GM18873 (cell line): Measurements from ENCODE around the gene FAM236A.
"Not testable (repeated sequence)": the region's sequence is repeated elsewhere in the genome, so short reads cannot be mapped to it uniquely, and the experiment has no call there.

Experiments
- ATAC-seq: cut with Tn5 transposase; IDR thresholded peaks from one replicate; pipeline ENCODE4 v1.9.1; 2021; ENCODE audit warnings: mild to moderate bottlenecking, moderate library complexity, moderate number of reproducible peaks; ENCODE audit not compliant: unreplicated experiment, low FRiP score

Gene FAM236A

GRCh38 chrX:72937906-72938305 is at the start of gene FAM236A:
TSS of gene FAM236A (plus strand) at chrX:72938206. CDS start at chrX:72938263, 57 bp downstream.
- not testable (repeated sequence) for ATAC-seq

- ATAC-seq = not testable (repeated sequence)
These were observed 48.3 kb upstream of the FAM236A start for GRCh38 chrX:72889740-72890139.

GRCh38 chrX:72912315-72912714 is 25.7 kb upstream of the FAM236A start, which contains the start of gene FAM236C:
TSS of gene FAM236C (plus strand) at chrX:72912615. CDS start at chrX:72912715, 100 bp downstream.
- ATAC-seq = not testable (repeated sequence)

GRCh38 chrX:72916096-72916495 is 21.9 kb upstream of the FAM236A start:
- ATAC-seq = not testable (repeated sequence)

- ATAC-seq = not testable (repeated sequence)
These were observed 5.7 kb upstream of the FAM236A start for GRCh38 chrX:72932283-72932682.

GRCh38 chrX:72936455-72936854 is 1.6 kb upstream of the FAM236A start:
- ATAC-seq = not testable (repeated sequence)

GRCh38 chrX:72936882-72937455 is 1.0 kb upstream of the FAM236A start:
- ATAC-seq = not testable (repeated sequence)

GRCh38 chrX:72942272-72942671 is 4.3 kb downstream of the FAM236A start:
- ATAC-seq = not testable (repeated sequence)

- ATAC-seq = peak; percentile 44
These were observed 5.2 kb downstream of the FAM236A start for GRCh38 chrX:72943035-72943818.

- peak; percentile 79 for ATAC-seq
These were observed 5.8 kb downstream of the FAM236A start, which contains the start of gene DMRTC1 for GRCh38 chrX:72943819-72944169. TSS of gene DMRTC1 (minus strand) at chrX:72943837. CDS start at chrX:72875694, 68,143 bp downstream.

- ATAC-seq = not testable (repeated sequence)
These were observed 22.0 kb downstream of the FAM236A start for GRCh38 chrX:72959971-72960370.

- not testable (repeated sequence) for ATAC-seq
These were observed 33.9 kb downstream of the FAM236A start for GRCh38 chrX:72971859-72972258.

GRCh38 chrX:72974885-72975284 is 36.9 kb downstream of the FAM236A start:
- ATAC-seq = not testable (repeated sequence)

GRCh38 chrX:72980894-72981469 is 43.0 kb downstream of the FAM236A start:
- ATAC-seq = not testable (repeated sequence)
